ENCODE results near the gene PCDHB2.
"Not testable (repeated sequence)": the region's sequence is repeated elsewhere in the genome, so short reads cannot be mapped to it uniquely, and the experiment has no call there.

The PCDHB2 gene

GRCh38 chr5:141095263-141095641, 837 bp downstream of the PCDHB2 start:
- DNase-seq (ENCODE audit: extremely low read depth, low read depth), result no peak
- TF ChIP-seq CTCF (IDR thresholded peaks at IDR 0.05; ENCODE audit: low read depth, low read length), result no peak

GRCh38 chr5:141096181-141096580, 1.8 kb downstream of the PCDHB2 start:
- DNase-seq (ENCODE audit: extremely low read depth, low read depth), result not testable (repeated sequence)

GRCh38 chr5:141096586-141096985, 2.2 kb downstream of the PCDHB2 start:
- DNase-seq (ENCODE audit: extremely low read depth, low read depth), result not testable (repeated sequence)

- DNase-seq (ENCODE audit: extremely low read depth, low read depth), result no peak
These were observed 5.9 kb downstream of the PCDHB2 start, which contains the start of gene PCDHB3 for GRCh38 chr5:141100243-141100805. Gene PCDHB3, plus strand, starts transcription at chr5:141100473. Its CDS starts 177 bp downstream, at chr5:141100650.

GRCh38 chr5:141101059-141101458, 6.6 kb downstream of the PCDHB2 start:
- TF ChIP-seq CTCF (IDR thresholded peaks at IDR 0.05; ENCODE audit: low read depth, low read length), result no peak

More at GRCh38 chr5:141100243-141100805, 5.9 kb downstream of the PCDHB2 start, which contains the start of gene PCDHB3:
- no peak; the same call in 1 of the 2 replicates for TF ChIP-seq CTCF (IDR thresholded peaks at IDR 0.05; ENCODE audit: low read depth, low read length)

GRCh38 chr5:141102070-141102469, 7.7 kb downstream of the PCDHB2 start:
- DNase-seq (ENCODE audit: extremely low read depth, low read depth), result not testable (repeated sequence)

More at GRCh38 chr5:141101059-141101458, 6.6 kb downstream of the PCDHB2 start:
- DNase-seq (ENCODE audit: extremely low read depth, low read depth), result no peak

GRCh38 chr5:141102471-141102870, 8.1 kb downstream of the PCDHB2 start:
- not testable (repeated sequence) for DNase-seq (ENCODE audit: extremely low read depth, low read depth)

GRCh38 chr5:141105350-141105749, 10.9 kb downstream of the PCDHB2 start:
- no peak for TF ChIP-seq CTCF (IDR thresholded peaks at IDR 0.05; ENCODE audit: low read depth, low read length)
- no peak for DNase-seq (ENCODE audit: extremely low read depth, low read depth)

- DNase-seq (ENCODE audit: extremely low read depth, low read depth), result no peak
- TF ChIP-seq CTCF (IDR thresholded peaks at IDR 0.05; ENCODE audit: low read depth, low read length), result no peak
These were observed 24.8 kb downstream of the PCDHB2 start for GRCh38 chr5:141119250-141119649.

GRCh38 chr5:141121563-141121962, 27.1 kb downstream of the PCDHB2 start, which contains the start of gene PCDHB4:
Gene PCDHB4, plus strand, starts transcription at chr5:141121818. Its CDS starts 181 bp downstream, at chr5:141121999.
- no peak for DNase-seq (ENCODE audit: extremely low read depth, low read depth)
- no peak for TF ChIP-seq CTCF (IDR thresholded peaks at IDR 0.05; ENCODE audit: low read depth, low read length)
